ENCODE data around the gene AK1. TPM values are rescaled to one million over a fixed set of nuclear protein-coding genes. Genes with fewer than 3 reads are reported as not detected.

The AK1 gene
- total and polyA plus RNA-seq, 2 of the 13 experiments (the other 11 are each of a cell fraction or from before 2014, with no cell fraction given) = 19.1 to 32.8 TPM

DNA sequence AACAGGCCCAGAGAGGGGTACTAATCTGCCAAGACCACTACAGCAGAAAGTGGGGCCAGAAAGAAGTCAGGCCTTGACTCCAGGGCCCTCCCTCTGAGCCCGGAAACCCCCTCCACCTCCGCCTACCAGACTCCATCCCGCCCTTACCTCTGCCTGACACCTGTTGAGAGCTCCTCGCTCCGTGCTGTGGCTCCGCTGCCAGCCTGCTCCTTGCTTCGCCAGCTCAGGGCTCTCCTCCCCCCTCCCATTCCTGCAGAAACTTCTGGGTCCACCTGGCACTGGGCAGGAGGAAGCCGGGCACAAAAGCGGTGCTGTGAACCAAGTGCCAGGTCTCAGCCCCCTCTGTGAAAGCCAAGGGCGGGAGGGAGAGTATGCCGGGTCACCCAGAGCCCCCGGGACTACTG is 28.3 kb upstream of the AK1 start:
- ATAC-seq = no peak
- POLR2A ChIA-PET = interaction anchor here (1.3 to 4.5 kb wide), 2 partner anchors 9 to 10 kb away, joined by 3 to 78 read pairs; partner anchors contain the start of gene ST6GALNAC4
- TF ChIP-seq ZNF784 (CRISPR knock-in tag; IDR thresholded peaks at IDR 0.05; ENCODE audit: borderline replicate concordance) (no peak), ZNF761 (CRISPR knock-in tag; conservative IDR thresholded peaks at IDR 0.05) (no peak), RFX1 (IDR thresholded peaks at IDR 0.05) (no peak), ZMYM4 (CRISPR knock-in tag; IDR thresholded peaks at IDR 0.05) (no peak), TMF1 (CRISPR knock-in tag; IDR thresholded peaks at IDR 0.05; ENCODE audit: low read depth) (no peak), MXD3 (CRISPR knock-in tag; IDR thresholded peaks at IDR 0.05) (no peak), AGO2 (optimal IDR thresholded peaks at IDR 0.05; ENCODE audit: low read depth, low read length) (peak; percentile 23), ZNF484 (CRISPR knock-in tag; IDR thresholded peaks at IDR 0.05; ENCODE audit: borderline replicate concordance, low read depth) (no peak), RARA (CRISPR knock-in tag; IDR thresholded peaks at IDR 0.05) (no peak), POLR2G (IDR thresholded peaks at IDR 0.05; ENCODE audit: low read depth, low read length) (0 out of 2 replicates have a peak, but pooled peaks have one; percentile 12)
- TF ChIP-seq, protein P1, sequence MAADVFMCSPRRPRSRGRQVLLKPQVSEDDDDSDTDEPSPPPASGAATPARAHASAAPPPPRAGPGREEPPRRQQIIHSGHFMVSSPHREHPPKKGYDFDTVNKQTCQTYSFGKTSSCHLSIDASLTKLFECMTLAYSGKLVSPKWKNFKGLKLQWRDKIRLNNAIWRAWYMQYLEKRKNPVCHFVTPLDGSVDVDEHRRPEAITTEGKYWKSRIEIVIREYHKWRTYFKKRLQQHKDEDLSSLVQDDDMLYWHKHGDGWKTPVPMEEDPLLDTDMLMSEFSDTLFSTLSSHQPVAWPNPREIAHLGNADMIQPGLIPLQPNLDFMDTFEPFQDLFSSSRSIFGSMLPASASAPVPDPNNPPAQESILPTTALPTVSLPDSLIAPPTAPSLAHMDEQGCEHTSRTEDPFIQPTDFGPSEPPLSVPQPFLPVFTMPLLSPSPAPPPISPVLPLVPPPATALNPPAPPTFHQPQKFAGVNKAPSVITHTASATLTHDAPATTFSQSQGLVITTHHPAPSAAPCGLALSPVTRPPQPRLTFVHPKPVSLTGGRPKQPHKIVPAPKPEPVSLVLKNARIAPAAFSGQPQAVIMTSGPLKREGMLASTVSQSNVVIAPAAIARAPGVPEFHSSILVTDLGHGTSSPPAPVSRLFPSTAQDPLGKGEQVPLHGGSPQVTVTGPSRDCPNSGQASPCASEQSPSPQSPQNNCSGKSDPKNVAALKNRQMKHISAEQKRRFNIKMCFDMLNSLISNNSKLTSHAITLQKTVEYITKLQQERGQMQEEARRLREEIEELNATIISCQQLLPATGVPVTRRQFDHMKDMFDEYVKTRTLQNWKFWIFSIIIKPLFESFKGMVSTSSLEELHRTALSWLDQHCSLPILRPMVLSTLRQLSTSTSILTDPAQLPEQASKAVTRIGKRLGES (CRISPR knock-in tag; IDR thresholded peaks at IDR 0.05; ENCODE audit: borderline replicate concordance) = no peak
- TF ChIP-seq, protein P2, sequence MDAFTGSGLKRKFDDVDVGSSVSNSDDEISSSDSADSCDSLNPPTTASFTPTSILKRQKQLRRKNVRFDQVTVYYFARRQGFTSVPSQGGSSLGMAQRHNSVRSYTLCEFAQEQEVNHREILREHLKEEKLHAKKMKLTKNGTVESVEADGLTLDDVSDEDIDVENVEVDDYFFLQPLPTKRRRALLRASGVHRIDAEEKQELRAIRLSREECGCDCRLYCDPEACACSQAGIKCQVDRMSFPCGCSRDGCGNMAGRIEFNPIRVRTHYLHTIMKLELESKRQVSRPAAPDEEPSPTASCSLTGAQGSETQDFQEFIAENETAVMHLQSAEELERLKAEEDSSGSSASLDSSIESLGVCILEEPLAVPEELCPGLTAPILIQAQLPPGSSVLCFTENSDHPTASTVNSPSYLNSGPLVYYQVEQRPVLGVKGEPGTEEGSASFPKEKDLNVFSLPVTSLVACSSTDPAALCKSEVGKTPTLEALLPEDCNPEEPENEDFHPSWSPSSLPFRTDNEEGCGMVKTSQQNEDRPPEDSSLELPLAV (CRISPR knock-in tag; conservative IDR thresholded peaks at IDR 0.05; ENCODE audit: low read depth) = no peak
- TF ChIP-seq, protein P3, sequence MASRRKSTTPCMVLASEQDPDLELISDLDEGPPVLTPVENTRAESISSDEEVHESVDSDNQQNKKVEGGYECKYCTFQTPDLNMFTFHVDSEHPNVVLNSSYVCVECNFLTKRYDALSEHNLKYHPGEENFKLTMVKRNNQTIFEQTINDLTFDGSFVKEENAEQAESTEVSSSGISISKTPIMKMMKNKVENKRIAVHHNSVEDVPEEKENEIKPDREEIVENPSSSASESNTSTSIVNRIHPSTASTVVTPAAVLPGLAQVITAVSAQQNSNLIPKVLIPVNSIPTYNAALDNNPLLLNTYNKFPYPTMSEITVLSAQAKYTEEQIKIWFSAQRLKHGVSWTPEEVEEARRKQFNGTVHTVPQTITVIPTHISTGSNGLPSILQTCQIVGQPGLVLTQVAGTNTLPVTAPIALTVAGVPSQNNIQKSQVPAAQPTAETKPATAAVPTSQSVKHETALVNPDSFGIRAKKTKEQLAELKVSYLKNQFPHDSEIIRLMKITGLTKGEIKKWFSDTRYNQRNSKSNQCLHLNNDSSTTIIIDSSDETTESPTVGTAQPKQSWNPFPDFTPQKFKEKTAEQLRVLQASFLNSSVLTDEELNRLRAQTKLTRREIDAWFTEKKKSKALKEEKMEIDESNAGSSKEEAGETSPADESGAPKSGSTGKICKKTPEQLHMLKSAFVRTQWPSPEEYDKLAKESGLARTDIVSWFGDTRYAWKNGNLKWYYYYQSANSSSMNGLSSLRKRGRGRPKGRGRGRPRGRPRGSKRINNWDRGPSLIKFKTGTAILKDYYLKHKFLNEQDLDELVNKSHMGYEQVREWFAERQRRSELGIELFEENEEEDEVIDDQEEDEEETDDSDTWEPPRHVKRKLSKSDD (CRISPR knock-in tag; IDR thresholded peaks at IDR 0.05; ENCODE audit: low read depth) = no peak

More for the DNA sequence above, 28.3 kb upstream of the AK1 start:
- H3K4me1 ChIP-seq (ENCODE audit: insufficient read depth, low read length) = peaks cover 36% of the 10 kb centered on the region
- CTCF ChIA-PET (ENCODE audit: low intra/inter-chr PET ratio, low total read pairs) = no interaction called here
- intact Hi-C loops (cut with micrococcal nuclease; ENCODE audit: unreplicated experiment) = no loop called here
- H3K79me2 ChIP-seq (ENCODE audit: insufficient read depth, low read length) = no peaks in the 10 kb centered on the region
- H3K27ac ChIP-seq (ENCODE audit: extremely low read length, insufficient read depth, low read length) = no peak overlapping the region
- H3K9ac ChIP-seq (ENCODE audit: insufficient read depth, low read depth, low read length) = no peak overlapping the region
- no peaks in the 10 kb centered on the region for H4K20me1 ChIP-seq (ENCODE audit: insufficient read depth, low read length)
- DNase-seq (ENCODE audit: low spot score) (no peak), FAIRE-seq (no peak)
- H3K9me3 ChIP-seq (ENCODE audit: low read length) = no peaks in the 10 kb centered on the region
- H2AFZ ChIP-seq (ENCODE audit: low read length) = no peak overlapping the region
- H3K4me2 ChIP-seq (ENCODE audit: low read depth, low read length) = no peak overlapping the region
- BruUV-seq (replicated peaks) = no TSS peak
- H3K36me3 ChIP-seq (replicated peaks in 1 of 2; ENCODE audit: control insufficient read depth in 1 of 2, insufficient read depth in 2 of 2, low read length in 2 of 2) = peaks cover 1 to 7% of the 10 kb centered on the region in 2 experiments; a peak in 3 of 5 replicates
- H3K27me3 ChIP-seq (ENCODE audit: control insufficient read depth in 1 of 2, insufficient read depth in 2 of 2, low read length in 2 of 2) = no peaks in the 10 kb centered on the region
- in situ Hi-C loops (cut with HindIII; ENCODE audit: extremely low pct_ligation_motif_present, low pct_unique_long_range_greater_than_20kb) = no loop called here
- WGBS (ENCODE audit: low lambda C conversion rate) = 86% methylated on average over 12 of the region's 12 CpGs
- no peak overlapping the region for H3K4me3 ChIP-seq (replicated peaks in 1 of 3; ENCODE audit: insufficient read depth in 1 of 3, low read depth in 2 of 3, low read length in 3 of 3)

All from HepG2 (cell line).